Activated CD8-positive, alpha-beta memory T cell treated with anti-CD3 and anti-CD28 coated beads for 48 hours (primary cell): Measurements from ENCODE around the gene LRTM2.

Experiments used
- DNase-seq, 3 experiments: peaks; one replicate each; pipeline ENCODE4 v3.0.0-alpha.2; 2020; ENCODE audit warnings: low read depth in 2 of 3, low spot score in 2 of 3

The LRTM2 gene

DNA sequence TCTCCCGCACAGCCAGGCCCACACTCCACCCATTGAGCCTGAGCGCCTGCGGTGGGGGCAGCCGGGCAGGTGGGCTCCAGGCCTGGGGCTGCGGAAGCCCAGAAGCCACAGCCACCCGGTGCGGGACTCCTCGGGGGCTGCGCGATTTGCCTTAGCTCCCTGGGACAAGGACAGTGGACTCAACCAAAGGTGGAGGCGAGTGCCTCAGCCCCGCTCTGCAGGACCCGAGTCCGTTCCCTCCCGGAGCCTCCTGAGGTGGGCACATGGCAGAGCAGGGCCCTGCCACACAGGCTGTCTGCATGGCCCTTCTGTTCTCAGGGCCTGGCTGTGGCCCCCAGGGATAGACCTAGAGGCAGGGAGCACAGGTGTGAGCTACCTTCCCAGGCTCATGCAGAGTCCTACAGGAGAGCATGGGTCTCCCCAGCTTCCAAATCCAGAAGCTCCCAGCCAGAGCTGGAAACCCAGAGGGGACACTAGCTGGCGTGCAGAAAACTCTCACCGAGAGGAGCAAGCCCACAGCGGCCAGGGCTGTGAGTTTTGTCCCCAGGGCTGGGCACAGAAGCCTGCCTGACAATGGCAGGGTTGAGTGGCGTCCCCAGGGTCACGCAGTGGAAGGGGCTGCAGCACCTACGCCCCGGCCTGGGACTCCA, 22.2 kb upstream of the LRTM2 start:
- no peak for DNase-seq

DNA sequence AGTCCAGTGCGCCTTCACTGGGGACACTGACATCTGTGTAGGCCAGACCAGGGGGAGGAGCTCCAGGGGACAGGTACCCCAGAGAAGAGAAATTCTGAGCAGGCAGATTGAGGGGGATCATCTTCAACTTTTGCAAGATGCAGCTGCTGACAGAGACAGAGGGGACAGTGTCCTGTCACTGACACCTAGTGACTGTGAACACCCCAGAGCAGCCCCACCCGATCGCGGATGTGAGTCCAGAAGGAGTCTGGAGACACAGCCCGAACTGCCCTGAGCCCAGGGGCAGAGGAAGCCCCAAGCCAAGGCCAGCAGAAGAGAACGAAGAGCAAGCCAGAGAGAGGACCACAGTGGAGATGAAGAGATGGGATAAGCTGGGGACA, 21.7 kb upstream of the LRTM2 start:
- no peak for DNase-seq

DNA sequence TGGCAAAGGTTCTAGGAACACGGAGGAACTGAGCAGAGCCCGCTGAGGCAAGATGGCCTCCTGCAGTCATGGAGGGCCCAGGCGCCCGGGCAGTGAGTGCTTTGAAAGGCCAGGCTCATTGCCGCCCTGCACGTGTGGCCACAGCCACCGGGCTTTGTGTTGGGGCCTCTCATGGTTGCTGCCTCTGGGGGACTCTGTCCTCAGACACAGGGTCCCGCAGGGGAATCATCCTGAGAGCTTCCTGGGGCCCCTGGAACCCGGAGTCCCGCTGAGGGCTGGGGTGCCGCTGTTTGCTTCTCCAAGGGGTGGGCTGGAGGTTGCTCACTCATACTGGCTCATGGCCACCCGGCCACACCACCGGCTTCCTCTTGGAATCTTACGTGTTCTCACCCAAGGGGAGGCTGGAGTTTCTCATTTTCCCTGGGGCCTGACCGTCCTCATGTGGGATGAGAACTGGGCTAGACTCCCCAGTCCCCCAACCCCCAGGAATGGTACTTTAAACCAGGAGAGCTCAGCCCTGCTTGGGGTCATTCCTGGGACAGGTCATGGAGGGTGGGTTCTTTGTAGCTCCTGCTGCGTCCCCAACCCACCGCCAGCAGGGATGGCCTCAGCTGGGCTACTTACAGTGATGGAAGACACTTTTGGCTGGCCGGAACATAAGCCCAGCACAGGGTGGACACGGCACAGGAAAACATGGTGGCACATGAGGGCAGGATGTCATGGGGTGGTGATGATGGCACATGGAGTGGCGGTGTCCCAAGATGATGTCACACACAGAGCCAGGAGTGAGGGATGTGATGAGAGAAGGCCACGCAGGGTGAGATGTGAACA, 21.1 kb upstream of the LRTM2 start:
- no peak for DNase-seq

DNA sequence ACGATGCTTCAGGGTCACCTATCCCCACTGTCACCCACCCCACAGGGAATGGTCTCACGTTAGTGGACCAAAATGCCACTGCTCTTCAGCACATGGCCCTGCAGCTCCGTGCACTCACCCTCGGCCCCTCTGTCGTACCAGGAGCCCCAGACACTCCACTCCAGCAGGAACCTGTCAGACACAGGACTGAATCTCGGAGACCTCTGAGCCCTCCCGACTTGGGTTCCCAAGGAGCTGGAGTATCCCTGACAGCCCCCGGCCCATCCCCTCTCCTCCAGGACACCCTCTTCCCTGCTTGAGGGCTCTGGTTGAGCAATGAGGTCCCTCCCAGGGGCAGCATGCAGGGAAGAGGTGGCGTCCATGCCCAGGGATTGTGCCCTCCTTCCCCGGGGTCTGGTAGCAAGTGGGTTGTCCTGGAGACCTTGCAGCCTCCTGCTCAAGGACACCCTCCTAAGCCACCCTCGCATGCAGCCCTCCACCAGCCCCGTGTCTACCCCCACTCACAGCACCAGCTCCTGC, 20.4 kb upstream of the LRTM2 start:
- no peak for DNase-seq

DNA sequence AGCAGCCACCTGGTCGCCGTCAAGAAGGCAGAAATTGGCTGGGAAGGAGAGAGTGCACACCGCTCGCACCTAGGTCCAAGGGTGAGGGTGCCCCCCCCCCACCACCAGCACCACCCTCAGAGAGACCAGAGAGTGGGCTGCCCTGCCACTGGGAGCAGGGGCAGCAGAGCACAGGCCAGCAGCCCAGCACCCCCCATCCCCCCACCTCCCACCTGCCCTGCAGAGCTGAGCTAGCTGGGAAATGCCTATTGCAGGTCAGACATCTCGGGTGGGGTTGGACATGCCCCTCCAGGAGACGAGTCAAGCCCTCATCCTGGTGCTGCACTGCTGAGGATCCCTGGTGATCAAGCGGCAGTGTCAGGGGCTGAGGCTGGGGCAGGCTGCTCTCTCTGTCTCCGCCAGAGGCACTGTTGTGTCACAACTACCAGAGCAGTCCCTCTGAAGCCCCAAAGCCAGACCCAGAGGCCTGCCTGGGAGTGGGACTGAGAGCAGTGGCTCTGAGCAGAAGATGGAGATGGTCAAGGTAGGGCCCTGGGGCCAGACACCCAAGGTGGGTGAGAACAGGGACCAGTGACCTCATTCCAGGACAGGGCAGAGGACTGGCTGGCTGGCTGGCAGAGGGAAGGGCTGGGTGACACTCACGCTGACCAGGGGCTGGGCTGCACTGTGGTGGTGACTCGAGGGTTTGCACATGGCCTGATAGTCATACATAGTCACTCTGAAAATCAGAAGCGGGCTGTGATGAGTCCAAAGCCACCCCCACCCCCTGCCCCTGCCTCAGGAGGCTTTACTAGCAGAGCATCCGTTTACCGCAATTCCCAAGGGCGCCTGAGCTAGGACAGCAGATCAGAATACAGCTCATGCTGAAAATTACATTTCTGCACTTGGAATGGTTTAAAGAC, 19.7 kb upstream of the LRTM2 start:
- DNase-seq: no peak

DNA sequence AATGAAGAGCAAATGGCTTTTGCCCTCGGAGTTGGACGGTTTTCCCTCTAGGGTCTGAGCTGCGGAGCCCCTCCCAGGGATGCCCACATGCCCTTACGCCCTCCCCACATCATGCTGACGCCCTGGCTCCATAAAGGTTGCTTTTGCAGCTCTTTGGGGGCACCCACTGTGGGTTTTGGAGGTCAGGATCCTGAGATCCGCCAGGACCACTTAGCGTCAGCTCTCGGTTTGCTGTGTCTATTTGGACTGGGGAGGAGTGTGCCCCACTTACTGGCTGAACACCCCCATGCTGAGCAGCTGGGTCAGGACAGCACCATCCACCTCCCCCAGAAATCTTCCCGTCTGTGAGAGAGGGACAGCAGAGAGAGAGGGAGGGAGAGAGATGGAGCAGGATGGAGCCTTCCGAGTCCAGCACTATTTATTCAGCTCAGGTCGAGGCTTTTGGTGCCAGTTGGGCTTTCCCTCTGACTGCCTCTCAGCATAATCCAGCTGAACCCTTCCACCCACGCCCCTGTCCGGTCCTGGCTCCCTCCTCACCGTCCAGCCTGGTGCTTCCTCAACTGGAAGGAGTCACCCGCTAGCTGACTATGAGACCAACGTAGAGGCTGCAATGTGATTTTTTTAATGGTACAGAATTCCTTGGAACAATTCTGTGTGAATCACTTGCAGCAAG, 18.9 kb upstream of the LRTM2 start:
- DNase-seq: no peak

DNA sequence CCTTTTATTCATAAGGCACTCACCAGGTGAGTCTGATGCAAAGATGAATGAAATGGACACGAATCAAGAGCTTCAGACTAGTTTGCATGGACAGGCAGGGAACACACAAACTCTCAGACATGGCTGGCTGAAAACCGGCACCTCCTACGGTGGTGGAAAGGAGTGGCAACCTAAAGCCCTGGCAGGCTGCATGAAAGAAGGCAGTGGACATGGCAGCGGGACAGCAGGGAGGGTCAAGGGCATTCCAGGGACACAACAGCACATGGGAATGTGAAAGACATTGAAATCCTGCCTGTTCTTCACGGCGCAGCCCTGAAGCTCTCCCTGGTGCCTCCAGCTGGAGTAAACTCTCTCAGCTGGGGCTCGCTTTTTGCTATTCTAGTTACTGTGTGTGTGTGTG, 16.6 kb upstream of the LRTM2 start:
- no peak for DNase-seq

DNA sequence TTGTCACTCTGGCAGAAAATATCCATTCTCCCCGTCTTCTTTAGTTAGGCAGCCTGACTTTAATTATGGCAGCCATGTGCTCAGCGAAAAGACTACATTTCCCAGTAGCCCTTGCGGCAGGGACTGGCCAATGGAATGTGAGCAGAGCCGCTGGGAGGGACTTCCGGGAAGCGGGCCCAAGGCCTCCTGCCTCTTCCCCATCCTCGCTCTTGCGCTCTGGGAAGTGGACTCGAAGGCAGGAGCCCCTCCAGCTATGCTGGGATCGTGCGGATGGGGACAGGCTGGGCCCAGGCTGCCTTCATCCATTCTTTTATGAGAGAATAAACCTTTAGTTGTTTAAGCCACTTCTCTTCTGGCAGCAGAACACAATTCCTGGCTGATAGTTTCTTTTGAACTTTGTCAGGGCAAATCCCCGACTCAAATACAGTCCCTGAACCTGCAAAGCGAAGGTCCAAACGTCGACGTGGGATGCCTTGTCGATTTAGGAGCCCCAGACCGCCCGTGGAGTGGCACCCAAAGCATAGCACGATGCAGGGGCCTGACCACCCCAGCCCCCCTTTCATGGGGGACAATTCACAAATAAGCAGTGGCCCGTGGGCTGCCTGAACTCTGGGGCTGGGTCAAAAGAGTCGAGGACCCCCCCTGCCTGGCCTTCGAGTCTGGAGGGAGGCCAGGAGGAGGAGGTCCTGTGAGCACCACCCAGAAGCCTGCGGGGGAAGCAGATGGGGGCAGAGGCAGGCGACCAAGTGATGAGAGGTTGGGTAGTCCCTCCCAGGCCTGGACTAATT, 15.6 kb upstream of the LRTM2 start:
- DNase-seq: peak; percentile 52 to 61 (median 56)

DNA sequence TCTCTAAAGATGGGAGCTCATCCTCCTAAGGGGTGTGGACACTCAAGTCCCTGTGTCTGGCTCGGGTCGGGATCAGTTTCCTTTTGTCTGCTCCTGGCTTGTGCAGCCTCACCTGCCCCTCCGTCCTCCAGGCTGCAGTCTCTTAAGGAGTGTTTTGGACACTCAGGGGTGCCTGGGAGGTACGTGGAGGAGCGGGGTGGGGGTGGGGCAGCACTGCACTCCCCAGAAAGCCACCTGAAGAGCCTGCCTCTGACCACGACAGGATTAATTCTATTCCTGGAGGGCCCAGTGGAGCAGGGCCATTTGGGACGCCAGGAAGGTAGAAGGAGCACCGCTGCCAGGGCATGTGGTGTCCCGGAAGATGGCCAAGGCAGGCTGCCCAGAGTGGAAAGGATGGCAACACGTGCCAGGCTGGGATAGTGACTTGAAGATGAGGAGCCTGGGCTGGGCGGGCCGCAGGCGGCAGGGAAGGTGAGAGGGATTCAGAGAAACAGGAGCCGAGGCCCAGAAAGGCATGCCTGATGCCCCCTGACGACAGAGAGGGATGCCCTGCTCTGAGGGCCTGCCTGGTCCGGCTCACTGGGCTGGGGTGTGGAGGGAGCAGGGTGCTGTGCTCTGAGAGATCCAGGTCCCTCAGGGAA, 14.8 kb upstream of the LRTM2 start:
- no peak for DNase-seq

DNA sequence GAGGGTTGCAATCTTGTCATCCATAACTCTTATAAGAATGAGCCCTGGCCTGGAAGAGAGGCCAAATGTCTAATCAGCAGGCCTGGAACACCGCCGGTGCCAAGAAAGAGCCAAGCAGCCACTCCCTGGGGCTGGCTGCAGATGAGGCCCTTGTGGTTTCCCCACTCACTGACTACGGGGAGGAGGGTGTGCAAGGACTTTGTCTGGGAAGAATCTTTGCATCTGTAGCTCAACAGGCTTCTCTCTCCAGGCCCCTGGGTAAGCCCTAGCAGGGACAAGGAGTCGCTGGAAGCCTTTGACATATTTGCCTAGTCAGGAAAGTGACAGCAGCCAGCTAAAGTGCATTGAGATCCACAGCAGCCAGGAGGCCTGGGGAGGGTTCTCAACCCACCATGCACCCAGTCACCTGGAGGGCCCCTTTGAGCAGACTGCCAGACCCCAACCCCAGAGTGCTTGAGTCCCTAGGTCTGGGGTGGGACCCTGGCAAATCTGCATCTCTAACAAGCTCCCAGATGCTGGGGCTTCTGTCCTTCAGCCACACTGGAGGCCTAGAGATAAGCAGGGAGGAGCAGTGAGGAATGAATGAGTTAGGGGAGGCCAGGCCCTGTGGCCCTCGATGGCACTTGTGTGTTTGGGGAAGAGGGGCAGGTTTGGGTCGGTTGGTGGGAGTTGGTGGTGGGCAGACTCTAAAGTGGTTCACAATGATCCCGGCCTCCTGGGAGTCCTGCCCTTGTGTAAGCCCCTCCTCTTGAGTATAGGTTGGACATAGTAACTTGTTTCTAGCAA, 13.9 kb upstream of the LRTM2 start:
- DNase-seq: no peak

DNA sequence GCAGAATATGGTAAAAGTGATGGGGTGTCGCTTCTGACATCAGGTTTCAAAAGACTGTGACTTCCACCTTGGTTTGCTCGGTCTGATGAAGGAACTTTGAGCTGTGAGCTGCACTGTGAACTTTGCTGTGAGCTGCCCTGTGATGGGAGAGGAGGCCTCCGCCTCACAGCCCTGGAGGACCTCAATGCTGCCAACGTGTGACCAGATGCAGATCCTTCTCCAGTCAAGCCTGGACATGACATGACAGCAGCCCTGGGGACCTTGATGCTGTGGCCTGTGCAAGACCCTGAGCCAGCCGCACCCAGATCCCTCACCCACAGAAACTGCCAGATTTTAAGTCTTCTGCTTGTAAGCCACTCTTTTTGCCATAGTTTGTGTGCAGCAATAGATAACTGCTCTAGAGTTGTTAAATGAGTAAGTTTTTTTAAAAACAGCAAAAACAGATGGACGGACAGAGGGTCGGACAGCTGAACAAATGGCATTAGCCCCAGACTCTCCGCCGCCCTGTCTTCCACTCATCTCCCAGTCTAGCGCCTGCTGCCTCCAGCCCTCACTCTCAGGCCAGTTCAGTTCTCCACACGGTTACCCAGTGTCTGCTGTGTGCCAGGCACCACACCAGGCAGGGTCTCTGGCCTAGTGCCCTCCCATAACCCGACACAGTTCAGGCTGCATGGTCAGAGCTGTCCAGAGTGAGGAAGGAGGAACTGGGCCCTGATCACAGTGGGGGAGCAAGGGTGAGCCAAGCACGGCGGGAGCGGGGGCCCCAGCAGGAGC, 13.1 kb upstream of the LRTM2 start:
- no peak for DNase-seq

DNA sequence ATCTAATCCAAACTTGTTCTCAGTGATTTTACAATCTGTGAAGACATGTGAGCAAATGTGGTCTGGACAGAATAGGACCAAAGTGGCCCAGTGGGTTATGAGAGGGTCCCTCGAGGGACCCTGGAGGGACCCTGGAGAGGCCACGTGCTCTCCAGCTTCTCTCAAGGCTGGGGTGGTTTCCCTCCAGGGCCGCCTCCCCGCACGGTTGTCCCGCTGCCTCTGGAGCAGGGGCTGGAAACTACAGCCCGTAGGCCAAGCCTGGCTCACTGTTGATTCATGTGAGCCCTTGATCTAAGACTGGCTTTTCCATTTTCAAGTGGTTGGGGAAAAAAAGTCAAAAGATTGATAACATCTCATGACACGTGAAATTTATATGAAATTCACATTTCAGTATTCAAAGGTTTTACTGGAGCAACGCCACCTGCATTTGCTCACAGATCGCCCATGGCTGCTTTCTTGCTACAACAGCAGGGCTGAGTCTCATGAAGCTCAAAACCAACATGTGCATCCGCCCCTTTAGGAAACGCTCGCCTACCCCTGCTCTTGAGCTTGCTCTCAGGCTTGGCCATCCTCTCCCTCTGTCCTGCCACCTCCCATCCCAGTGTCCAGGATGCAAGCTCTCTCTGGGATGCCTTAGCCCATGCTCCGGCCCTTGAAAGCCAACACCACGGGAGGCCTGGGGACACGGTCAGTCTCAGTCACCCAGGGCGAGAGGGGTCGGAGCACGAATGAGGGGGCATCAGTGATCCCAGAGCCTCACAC, 12.1 kb upstream of the LRTM2 start:
- no peak for DNase-seq

DNA sequence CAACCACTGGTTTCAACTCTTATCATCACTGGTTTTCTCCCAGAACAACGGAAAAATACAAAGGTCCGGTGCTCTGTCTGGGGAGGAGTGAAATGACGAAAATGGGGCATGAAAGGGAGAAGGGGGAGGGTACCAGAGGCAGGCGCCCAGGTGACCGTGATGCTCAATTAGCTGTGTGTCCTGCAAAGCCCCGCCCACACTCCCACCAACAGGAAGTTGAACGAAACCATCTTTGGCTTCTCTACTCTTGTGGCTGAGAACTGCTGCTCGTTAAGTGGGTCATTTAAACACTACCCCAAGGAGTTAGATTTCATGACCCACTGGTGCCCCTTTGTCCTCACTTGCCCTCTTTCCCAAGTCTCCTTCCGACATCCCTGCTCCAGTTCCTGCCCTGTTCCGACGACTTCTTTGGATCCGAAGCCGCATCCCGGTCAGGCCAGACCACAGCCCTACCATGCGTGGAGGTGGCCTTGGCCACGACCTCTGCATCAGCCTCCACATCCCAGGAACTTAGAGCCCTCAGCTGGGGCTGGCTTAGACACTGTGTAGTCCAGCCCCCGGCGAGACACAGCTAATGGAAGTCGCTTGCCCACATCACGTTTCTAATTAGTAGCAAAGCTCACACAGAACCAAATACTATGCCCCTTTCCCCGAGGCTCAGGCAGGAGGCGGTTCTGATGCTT, 11.4 kb upstream of the LRTM2 start:
- DNase-seq: no peak

DNA sequence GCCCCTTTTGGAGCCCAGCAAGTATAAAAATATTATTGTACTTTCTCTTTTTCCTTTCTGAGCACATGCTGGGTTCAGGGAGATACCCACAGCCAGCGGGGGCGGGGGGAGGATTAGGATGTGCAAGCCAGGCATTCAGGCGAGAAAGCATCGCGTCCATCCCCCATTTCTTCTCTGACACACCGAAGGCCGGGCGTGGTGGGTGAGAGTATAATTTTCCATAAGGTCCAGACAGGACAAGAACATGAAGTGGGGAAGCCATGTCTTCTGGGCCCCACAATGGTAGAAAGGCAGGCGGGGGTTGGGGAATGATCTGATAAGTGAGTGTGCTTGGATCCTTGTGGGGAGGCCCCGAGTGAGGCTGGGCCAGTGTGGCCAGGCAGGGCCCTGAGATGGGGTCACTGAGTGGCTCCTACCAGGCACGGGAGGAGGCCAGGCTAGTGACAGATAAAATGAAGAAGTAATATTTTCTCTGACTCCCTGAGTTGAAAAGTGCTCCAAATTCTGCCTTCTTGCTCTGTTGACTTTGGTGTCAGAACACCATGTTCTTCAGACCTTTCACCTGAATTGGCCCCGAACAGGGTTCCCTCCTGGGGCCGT, 10.7 kb upstream of the LRTM2 start:
- no peak for DNase-seq

DNA sequence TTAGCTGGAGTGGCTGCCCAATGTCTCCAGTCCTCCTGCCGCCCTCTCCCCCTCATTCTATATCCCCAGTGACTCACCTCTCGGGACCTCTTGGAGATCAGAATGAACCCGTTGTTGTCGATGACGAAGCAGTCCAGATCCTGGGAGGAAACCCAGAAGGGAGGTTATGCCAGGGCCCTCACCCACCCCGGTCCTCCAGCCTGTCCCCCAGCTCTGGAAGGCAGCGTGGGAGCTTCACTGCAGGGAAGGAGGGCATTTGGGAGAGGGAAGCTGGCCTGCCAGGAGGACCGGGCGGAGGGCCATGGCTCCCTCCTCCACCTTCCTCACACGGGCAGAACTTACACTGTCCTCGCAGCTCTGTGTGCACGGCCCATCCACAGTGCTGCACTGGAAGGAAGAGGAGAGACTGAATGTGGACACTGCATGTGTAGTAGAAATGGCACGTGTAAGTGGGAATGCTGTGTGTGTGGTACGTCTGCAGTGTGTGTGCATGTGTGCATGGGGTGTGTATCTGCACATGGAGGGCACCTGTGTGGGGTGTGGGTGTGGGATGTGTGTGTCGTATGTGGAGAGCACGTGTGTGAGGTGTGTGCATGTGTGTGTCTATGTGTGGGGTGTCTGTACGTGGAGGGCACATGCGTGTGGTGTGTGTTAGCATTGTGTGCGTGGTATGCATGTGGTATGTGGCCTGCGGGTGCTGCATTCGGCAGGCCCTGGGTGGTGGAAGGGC, 10.0 kb upstream of the LRTM2 start:
- no peak for DNase-seq

DNA sequence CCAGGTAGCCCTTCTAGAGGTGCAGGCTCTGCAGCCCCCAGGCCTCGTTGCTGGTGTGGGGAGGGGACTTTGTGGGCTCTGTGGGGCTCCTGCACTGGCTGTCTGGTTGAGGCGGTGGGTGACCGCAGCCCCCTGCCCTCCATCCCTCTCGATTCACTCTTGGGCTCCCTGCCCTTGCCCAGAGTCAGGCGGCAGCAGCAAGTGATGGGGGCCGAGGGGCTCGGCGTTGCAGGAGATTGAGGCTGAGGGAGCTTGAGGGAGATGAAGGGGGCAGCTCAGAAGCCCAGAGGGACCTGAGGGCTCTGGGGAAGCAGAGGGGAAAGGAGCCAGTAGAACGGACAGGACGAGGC, 9.5 kb upstream of the LRTM2 start:
- DNase-seq: no peak
